Astrocyte of the spinal cord (primary cell): ENCODE results near the gene ATXN2.
"Not testable (repeated sequence)": the region's sequence is repeated elsewhere in the genome, so short reads cannot be mapped to it uniquely, and the experiment has no call there.

ENCODE experiments used
- DNase-seq: peaks from one replicate; pipeline ENCODE4 v3.0.0; 2011; ENCODE audit warnings: low read depth, low spot score
- H3K4me3 ChIP-seq: 2 replicates; pipeline ENCODE4 v1.5.1; 2011; ENCODE audit warnings: low read depth, mild to moderate bottlenecking, low read length, moderate library complexity
- CTCF ChIP-seq: IDR thresholded peaks from 2 replicates; pipeline ENCODE4 v1.5.1; 2012; ENCODE audit warnings: low read depth, mild to moderate bottlenecking, low read length, inconsistent platforms
- in situ Hi-C: cut with HindIII; loops from 2 replicates; pipeline ENCODE4 v1.10.0; 2017; ENCODE audit warnings: low sequenced_read_pairs

Gene ATXN2

GRCh38 chr12:111503116-111503515 lies 96.0 kb downstream of the ATXN2 start:
- DNase-seq, result no peak
- TF ChIP-seq CTCF, result no peak

GRCh38 chr12:111494676-111495075 lies 104.4 kb downstream of the ATXN2 start:
- in situ Hi-C loops, result no loop called here
- DNase-seq, result no peak
- no peak for TF ChIP-seq CTCF
- H3K4me3 ChIP-seq, result no peak overlapping the region

More at GRCh38 chr12:111503116-111503515, 96.0 kb downstream of the ATXN2 start:
- H3K4me3 ChIP-seq, result no peak overlapping the region
- in situ Hi-C loops, result no loop called here

GRCh38 chr12:111492979-111493378 lies 106.1 kb downstream of the ATXN2 start:
- H3K4me3 ChIP-seq, in situ Hi-C loops: not testable (repeated sequence)
- DNase-seq, result peak; percentile 40

- in situ Hi-C loops, result no loop called here
- no peak for TF ChIP-seq CTCF
- no peak overlapping the region for H3K4me3 ChIP-seq
- no peak for DNase-seq
These were observed 110.3 kb downstream of the ATXN2 start for GRCh38 chr12:111488798-111489197.

GRCh38 chr12:111488271-111488670 lies 110.8 kb downstream of the ATXN2 start:
- DNase-seq, result no peak
- no peak overlapping the region for H3K4me3 ChIP-seq
- no peak for TF ChIP-seq CTCF
- in situ Hi-C loops, result no loop called here

- in situ Hi-C loops, result no loop called here
- no peak for DNase-seq
- TF ChIP-seq CTCF, result peak; percentile 25
- H3K4me3 ChIP-seq, result no peak overlapping the region
These were observed 116.7 kb downstream of the ATXN2 start for GRCh38 chr12:111482462-111482861.

GRCh38 chr12:111471236-111471635 lies 127.9 kb downstream of the ATXN2 start:
- DNase-seq, result no peak
- H3K4me3 ChIP-seq, result no peak overlapping the region
- TF ChIP-seq CTCF, result no peak
- in situ Hi-C loops, result no loop called here
